Measurements from ENCODE around the gene DEFB115.

The DEFB115 gene

DNA sequence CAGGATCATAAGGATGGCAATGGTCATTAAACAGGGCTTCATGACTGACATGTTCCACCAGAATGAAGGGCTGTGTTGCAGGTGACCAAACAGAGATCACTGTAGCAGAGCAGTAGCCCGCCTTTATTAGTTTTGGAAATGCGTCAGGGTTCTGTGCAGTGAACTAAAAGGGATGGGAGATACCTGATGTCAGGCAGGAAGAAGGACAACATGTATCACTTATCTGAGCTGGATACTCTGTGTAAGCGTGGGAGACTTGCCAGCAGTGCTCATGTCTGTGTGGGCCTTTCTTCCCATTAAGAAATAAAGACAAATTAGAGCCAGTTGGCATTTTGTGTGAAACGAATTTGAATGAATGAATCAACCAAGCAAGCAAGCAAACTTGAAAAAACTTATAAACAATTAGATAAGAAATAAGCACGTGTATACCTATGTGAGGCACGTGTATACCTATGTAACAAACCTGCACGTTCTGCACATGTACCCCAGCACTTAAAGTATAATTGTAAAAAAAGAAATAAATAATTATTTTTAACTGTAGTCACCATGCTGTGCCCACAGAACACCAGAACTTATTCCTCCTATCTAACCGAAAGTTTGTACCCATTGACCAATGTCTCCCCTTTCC lies 51.2 kb downstream of the DEFB115 start, which contains the start of gene DEFB116:
TSS of gene DEFB116 (minus strand) at position 51 of the 628 bp plus-strand sequence. CDS start at position 51, 0 bp downstream.
- H3K9ac ChIP-seq (ENCODE audit: insufficient read length): no peak within 1 kb of the TSS
- H3K27ac ChIP-seq: no peak within 1 kb of the TSS
- H3K36me3 ChIP-seq (ENCODE audit: insufficient read depth, low read length): no peaks in the 10 kb centered on the region
- H3K9me3 ChIP-seq (ENCODE audit: low read depth, low read length): no peaks in the 10 kb centered on the region
- DNase-seq (ENCODE audit: low read depth, low spot score): no peak
- no peak within 1 kb of the TSS for H3K4me3 ChIP-seq
- no peak for TF ChIP-seq EZH2 (IDR thresholded peaks at IDR 0.05)
- TF ChIP-seq POLR2AphosphoS5 (IDR thresholded peaks at IDR 0.05; ENCODE audit: borderline replicate concordance, low read depth, low read length): no peak
- no peak for TF ChIP-seq FOXP2 (optimal IDR thresholded peaks at IDR 0.05; ENCODE audit: control extremely low read depth, extremely low read length, insufficient read depth)

Measured in SK-N-MC (cell line).